ENCODE data around the gene PLCZ1.
A peak's percentile ranks its signal among the peaks of the same experiment; 100 is the strongest.

The PLCZ1 gene

GRCh38 chr12:18690653-18691052 lies 47.2 kb downstream of the PLCZ1 start:
- peak; percentile 85 for DNase-seq
- H3K27me3 ChIP-seq (replicated peaks): no peaks in the 10 kb centered on the region
- no peak for TF ChIP-seq CTCF (IDR thresholded peaks at IDR 0.05; ENCODE audit: low read depth, low read length, missing control alignments)
- H3K4me3 ChIP-seq (ENCODE audit: low read depth, low read length): no peak overlapping the region
- in situ Hi-C loops (cut with HindIII; ENCODE audit: low pct_ligation_motif_present, low sequenced_read_pairs): no loop called here
- no peaks in the 10 kb centered on the region for H3K36me3 ChIP-seq (replicated peaks)
- H3K27ac ChIP-seq: peak overlapping the region; percentile 37

DNA sequence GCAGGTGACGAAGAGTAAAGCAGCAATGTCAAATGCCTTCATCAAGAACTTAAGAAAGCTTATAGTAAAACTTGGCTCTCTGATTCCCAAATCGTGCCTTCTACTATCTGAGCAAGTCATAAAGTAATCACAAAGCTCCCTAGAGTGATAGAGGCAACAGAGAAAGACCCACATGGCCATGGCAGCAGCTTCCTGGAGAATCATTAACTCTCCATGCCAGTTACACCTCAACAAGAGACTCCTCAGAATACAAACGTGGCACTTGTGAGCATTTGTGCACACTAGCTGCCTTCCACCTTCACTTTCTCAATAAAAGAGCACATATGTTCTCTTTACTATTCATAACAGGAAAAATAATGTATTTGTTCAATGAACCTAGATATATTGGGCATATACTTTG lies 48.0 kb downstream of the PLCZ1 start:
- TF ChIP-seq CTCF (IDR thresholded peaks at IDR 0.05; ENCODE audit: low read depth, low read length, missing control alignments): no peak
- DNase-seq: no peak
- Histone ChIP-seq H3K36me3 (replicated peaks) (no peaks in the 10 kb centered on the region), H3K4me3 (ENCODE audit: low read depth, low read length) (no peak overlapping the region), H3K27ac (no peak overlapping the region), H3K27me3 (replicated peaks) (no peaks in the 10 kb centered on the region)
- in situ Hi-C loops (cut with HindIII; ENCODE audit: low pct_ligation_motif_present, low sequenced_read_pairs): no loop called here

GRCh38 chr12:18684430-18684829 lies 53.4 kb downstream of the PLCZ1 start:
- in situ Hi-C loops (cut with HindIII; ENCODE audit: low pct_ligation_motif_present, low sequenced_read_pairs): no loop called here
- TF ChIP-seq CTCF (IDR thresholded peaks at IDR 0.05; ENCODE audit: low read depth, low read length, missing control alignments): no peak
- no peak for DNase-seq
- no peaks in the 10 kb centered on the region for H3K36me3 ChIP-seq (replicated peaks)
- no peak overlapping the region for H3K27ac ChIP-seq
- H3K27me3 ChIP-seq (replicated peaks): no peaks in the 10 kb centered on the region
- H3K4me3 ChIP-seq (ENCODE audit: low read depth, low read length): no peak overlapping the region

DNA sequence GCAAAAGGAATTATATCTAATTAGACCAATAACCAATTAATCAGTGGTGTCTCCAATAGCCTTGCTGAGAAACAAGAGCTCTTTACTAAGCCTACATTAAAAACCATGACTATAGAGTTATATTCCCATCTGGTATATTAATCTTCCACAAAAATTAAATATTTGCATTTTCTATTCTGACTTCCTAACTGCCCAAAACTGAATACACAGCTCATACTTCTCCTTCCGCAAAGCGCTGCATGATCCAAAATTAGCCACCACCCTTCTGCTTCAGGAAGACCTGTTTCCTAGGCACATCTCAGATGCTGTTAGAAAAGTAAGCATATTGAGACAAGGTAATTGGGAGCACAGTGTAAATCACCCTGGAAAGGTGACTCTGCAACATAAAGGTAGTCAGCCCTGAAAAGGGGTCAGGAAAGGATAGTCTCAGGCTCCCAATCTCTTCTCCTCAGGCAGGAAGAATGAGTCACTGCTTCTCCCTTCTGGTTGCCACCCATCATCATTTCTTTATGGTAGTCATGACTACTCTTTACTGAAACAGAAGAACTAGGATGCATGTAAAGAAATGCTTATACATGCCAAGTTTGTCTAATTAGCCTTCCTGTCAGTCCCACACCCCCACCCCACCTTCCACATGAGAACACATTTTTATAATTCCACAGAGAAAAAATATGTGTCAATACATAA lies 54.3 kb downstream of the PLCZ1 start:
- H3K4me3 ChIP-seq (ENCODE audit: low read depth, low read length): no peak overlapping the region
- in situ Hi-C loops (cut with HindIII; ENCODE audit: low pct_ligation_motif_present, low sequenced_read_pairs): no loop called here
- no peak for TF ChIP-seq CTCF (IDR thresholded peaks at IDR 0.05; ENCODE audit: low read depth, low read length, missing control alignments)
- no peaks in the 10 kb centered on the region for H3K36me3 ChIP-seq (replicated peaks)
- H3K27me3 ChIP-seq (replicated peaks): no peaks in the 10 kb centered on the region
- H3K27ac ChIP-seq: no peak overlapping the region
- DNase-seq: peak; percentile 51

- in situ Hi-C loops (cut with HindIII; ENCODE audit: low pct_ligation_motif_present, low sequenced_read_pairs): no loop called here
- Histone ChIP-seq H3K27me3 (replicated peaks) (no peaks in the 10 kb centered on the region), H3K36me3 (replicated peaks) (no peaks in the 10 kb centered on the region), H3K4me3 (ENCODE audit: low read depth, low read length) (no peak overlapping the region), H3K27ac (no peak overlapping the region)
- no peak for DNase-seq
- no peak for TF ChIP-seq CTCF (IDR thresholded peaks at IDR 0.05; ENCODE audit: low read depth, low read length, missing control alignments)
Measured at GRCh38 chr12:18681818-18682217, 56.0 kb downstream of the PLCZ1 start.

DNA sequence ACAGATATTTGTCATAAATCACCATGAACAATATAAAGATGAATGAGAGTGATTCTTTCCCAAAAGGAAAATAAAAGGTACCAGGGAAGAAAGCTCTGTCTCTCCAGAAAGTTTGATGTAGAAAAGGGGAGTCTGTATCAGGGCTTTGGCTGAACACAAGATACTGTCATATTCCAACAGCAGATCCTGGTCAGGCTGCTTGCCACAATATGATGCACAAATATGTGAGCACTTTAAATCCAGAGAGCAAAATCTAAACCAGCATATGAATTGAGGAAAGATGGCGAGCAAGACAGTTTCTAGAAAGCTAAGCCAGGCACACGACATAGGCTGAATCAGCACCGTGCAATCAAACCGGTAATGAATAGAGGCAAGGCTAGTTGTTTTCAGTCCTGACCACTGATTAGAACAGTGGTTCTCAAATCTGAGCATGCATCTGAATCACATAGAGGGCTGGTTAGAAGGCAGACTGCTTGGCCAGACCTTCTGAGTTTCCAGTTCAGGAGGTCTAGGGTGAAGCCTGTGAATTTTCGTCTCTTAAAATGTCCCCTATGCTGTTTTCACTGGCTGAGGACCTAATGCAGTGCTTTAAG lies 60.7 kb downstream of the PLCZ1 start:
- in situ Hi-C loops (cut with HindIII; ENCODE audit: low pct_ligation_motif_present, low sequenced_read_pairs): no loop called here
- Histone ChIP-seq H3K27ac (no peak overlapping the region), H3K36me3 (replicated peaks) (no peaks in the 10 kb centered on the region), H3K4me3 (ENCODE audit: low read depth, low read length) (no peak overlapping the region), H3K27me3 (replicated peaks) (no peaks in the 10 kb centered on the region)
- TF ChIP-seq CTCF (IDR thresholded peaks at IDR 0.05; ENCODE audit: low read depth, low read length, missing control alignments): no peak
- no peak for DNase-seq

All from brain microvascular endothelial cell (primary cell).